Measurements from ENCODE around the gene H6PD.

H6PD gene

DNA sequence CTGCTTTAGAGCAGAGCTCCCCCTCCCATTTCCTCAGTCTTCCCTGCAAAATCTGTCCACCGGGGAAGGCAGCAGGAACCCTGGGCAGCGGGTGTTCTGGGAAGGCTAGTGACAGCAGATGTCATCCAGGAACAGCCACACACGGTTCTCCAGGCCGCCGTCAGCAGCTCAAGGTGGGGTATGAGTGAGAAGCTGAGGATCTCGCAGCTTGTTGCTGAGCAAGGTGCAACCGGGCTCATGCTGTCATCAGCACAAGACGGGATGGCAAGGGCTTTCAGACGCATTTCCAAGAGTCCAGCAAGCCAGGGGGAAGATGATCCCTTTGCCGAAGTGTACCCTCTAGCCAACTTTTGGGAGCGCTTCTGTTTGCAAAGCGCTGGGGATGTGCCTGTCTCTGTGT lies 35.1 kb downstream of the H6PD start:
- H3K27ac ChIP-seq (ENCODE audit: low read depth, low read length), result no peak overlapping the region
- TF ChIP-seq, protein P1, sequence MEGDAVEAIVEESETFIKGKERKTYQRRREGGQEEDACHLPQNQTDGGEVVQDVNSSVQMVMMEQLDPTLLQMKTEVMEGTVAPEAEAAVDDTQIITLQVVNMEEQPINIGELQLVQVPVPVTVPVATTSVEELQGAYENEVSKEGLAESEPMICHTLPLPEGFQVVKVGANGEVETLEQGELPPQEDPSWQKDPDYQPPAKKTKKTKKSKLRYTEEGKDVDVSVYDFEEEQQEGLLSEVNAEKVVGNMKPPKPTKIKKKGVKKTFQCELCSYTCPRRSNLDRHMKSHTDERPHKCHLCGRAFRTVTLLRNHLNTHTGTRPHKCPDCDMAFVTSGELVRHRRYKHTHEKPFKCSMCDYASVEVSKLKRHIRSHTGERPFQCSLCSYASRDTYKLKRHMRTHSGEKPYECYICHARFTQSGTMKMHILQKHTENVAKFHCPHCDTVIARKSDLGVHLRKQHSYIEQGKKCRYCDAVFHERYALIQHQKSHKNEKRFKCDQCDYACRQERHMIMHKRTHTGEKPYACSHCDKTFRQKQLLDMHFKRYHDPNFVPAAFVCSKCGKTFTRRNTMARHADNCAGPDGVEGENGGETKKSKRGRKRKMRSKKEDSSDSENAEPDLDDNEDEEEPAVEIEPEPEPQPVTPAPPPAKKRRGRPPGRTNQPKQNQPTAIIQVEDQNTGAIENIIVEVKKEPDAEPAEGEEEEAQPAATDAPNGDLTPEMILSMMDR (IDR thresholded peaks at IDR 0.05; ENCODE audit: insufficient read depth, low read length, poor library complexity, severe bottlenecking), result no peak
- TF ChIP-seq EZH2phosphoT487 (conservative IDR thresholded peaks at IDR 0.05; ENCODE audit: low read length), result no peak
- H3K9me2 ChIP-seq (replicated peaks; ENCODE audit: insufficient read depth, low read length), result no peaks in the 10 kb centered on the region
- no peaks in the 10 kb centered on the region for H3K27me3 ChIP-seq (ENCODE audit: low read length)
- H3F3A ChIP-seq (ENCODE audit: insufficient read depth), result no peaks in the 10 kb centered on the region
- no peak overlapping the region for H3K4me2 ChIP-seq (ENCODE audit: low read depth, low read length, poor library complexity, severe bottlenecking)
- H3K36me3 ChIP-seq (ENCODE audit: low read length), result no peaks in the 10 kb centered on the region
- H3K79me2 ChIP-seq (ENCODE audit: insufficient read depth, low read length), result no peaks in the 10 kb centered on the region
- H3K9me3 ChIP-seq (ENCODE audit: insufficient read depth, low read length), result no peaks in the 10 kb centered on the region
- H2AFZ ChIP-seq (ENCODE audit: low read depth, low read length, severe bottlenecking), result no peak overlapping the region
- no peak overlapping the region for H3K4me3 ChIP-seq (ENCODE audit: insufficient read depth, low read length, poor library complexity, severe bottlenecking)
- H4K20me1 ChIP-seq (ENCODE audit: low read depth, low read length), result no peaks in the 10 kb centered on the region
- no peak overlapping the region for H3K9ac ChIP-seq (ENCODE audit: low read length)

DNA sequence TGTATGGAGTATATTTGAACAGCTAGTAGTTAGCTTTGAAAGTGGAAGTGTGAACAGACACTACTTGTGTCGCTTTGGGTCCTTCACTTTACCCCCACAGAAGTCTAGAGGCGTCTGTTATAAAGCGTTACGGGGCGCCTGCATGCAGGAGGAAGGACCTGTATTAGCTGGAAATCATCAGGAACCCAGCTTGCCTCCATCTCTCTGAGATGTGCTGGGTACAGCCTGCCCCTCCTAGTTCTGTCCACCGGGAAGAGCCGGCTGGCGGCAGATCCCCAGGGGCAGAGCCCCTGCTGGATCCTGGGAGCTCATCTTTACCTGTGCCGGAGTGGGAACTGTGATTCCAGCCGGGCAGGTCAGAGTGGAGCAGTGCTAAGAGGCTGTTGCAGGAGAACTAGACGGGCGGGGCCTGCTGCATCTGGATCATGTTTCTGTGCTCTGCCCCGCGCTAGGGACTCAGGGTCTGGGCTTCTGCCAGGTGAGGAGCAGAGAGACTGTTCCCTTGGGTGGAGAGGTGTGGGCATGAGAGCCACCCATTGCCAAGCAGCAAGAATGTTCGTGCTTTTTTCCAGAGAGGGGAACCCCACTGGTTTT lies 35.8 kb downstream of the H6PD start:
- no peaks in the 10 kb centered on the region for H3K27me3 ChIP-seq (ENCODE audit: low read length)
- no peak overlapping the region for H3K9ac ChIP-seq (ENCODE audit: low read length)
- no peak for TF ChIP-seq EZH2phosphoT487 (conservative IDR thresholded peaks at IDR 0.05; ENCODE audit: low read length)
- TF ChIP-seq, protein P1 (IDR thresholded peaks at IDR 0.05; ENCODE audit: insufficient read depth, low read length, poor library complexity, severe bottlenecking), result no peak
- no peak overlapping the region for H2AFZ ChIP-seq (ENCODE audit: low read depth, low read length, severe bottlenecking)
- H3K36me3 ChIP-seq (ENCODE audit: low read length), result no peaks in the 10 kb centered on the region
- no peak overlapping the region for H3K27ac ChIP-seq (ENCODE audit: low read depth, low read length)
- no peaks in the 10 kb centered on the region for H4K20me1 ChIP-seq (ENCODE audit: low read depth, low read length)
- no peaks in the 10 kb centered on the region for H3K79me2 ChIP-seq (ENCODE audit: insufficient read depth, low read length)
- no peaks in the 10 kb centered on the region for H3K9me2 ChIP-seq (replicated peaks; ENCODE audit: insufficient read depth, low read length)
- no peak overlapping the region for H3K4me3 ChIP-seq (ENCODE audit: insufficient read depth, low read length, poor library complexity, severe bottlenecking)
- no peak overlapping the region for H3K4me2 ChIP-seq (ENCODE audit: low read depth, low read length, poor library complexity, severe bottlenecking)
- H3K9me3 ChIP-seq (ENCODE audit: insufficient read depth, low read length), result no peaks in the 10 kb centered on the region
- H3F3A ChIP-seq (ENCODE audit: insufficient read depth), result no peaks in the 10 kb centered on the region

DNA sequence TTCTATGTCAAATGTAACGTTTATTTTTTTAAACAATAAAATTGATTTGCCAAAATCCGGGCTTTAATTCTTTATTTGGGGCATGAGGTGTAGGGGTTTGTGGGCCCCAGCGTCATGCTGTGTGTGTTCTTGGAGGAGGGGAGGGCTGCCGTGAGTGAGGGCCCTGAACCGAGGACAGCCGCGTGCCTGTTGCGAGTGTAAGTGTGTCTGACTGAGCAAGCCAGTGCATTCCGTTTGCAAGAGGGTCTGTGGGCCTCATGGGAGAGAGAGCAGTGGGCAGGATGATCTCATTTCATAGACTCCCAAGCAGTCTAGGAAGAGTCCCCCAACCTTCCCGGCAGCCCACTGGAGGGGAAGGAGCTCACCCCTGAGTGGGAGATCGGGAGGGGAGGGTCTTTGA lies 36.7 kb downstream of the H6PD start:
- TF ChIP-seq EZH2phosphoT487 (conservative IDR thresholded peaks at IDR 0.05; ENCODE audit: low read length), result no peak
- TF ChIP-seq, protein P1 (IDR thresholded peaks at IDR 0.05; ENCODE audit: insufficient read depth, low read length, poor library complexity, severe bottlenecking), result no peak

More for the DNA sequence above, 36.7 kb downstream of the H6PD start:
- Histone ChIP-seq H3K4me3 (ENCODE audit: insufficient read depth, low read length, poor library complexity, severe bottlenecking) (no peak overlapping the region), H3K9ac (ENCODE audit: low read length) (no peak overlapping the region), H3K9me2 (replicated peaks; ENCODE audit: insufficient read depth, low read length) (no peaks in the 10 kb centered on the region), H3K36me3 (ENCODE audit: low read length) (no peaks in the 10 kb centered on the region), H3K9me3 (ENCODE audit: insufficient read depth, low read length) (no peaks in the 10 kb centered on the region), H3K4me2 (ENCODE audit: low read depth, low read length, poor library complexity, severe bottlenecking) (no peak overlapping the region), H3K27ac (ENCODE audit: low read depth, low read length) (no peak overlapping the region), H3F3A (ENCODE audit: insufficient read depth) (no peaks in the 10 kb centered on the region), H2AFZ (ENCODE audit: low read depth, low read length, severe bottlenecking) (no peak overlapping the region), H3K27me3 (ENCODE audit: low read length) (no peaks in the 10 kb centered on the region), H3K79me2 (ENCODE audit: insufficient read depth, low read length) (no peaks in the 10 kb centered on the region), H4K20me1 (ENCODE audit: low read depth, low read length) (no peaks in the 10 kb centered on the region)
